ENCODE results near the gene CSK.
"Not testable (repeated sequence)": the region's sequence is repeated elsewhere in the genome, so short reads cannot be mapped to it uniquely, and the experiment has no call there.

Gene CSK

DNA sequence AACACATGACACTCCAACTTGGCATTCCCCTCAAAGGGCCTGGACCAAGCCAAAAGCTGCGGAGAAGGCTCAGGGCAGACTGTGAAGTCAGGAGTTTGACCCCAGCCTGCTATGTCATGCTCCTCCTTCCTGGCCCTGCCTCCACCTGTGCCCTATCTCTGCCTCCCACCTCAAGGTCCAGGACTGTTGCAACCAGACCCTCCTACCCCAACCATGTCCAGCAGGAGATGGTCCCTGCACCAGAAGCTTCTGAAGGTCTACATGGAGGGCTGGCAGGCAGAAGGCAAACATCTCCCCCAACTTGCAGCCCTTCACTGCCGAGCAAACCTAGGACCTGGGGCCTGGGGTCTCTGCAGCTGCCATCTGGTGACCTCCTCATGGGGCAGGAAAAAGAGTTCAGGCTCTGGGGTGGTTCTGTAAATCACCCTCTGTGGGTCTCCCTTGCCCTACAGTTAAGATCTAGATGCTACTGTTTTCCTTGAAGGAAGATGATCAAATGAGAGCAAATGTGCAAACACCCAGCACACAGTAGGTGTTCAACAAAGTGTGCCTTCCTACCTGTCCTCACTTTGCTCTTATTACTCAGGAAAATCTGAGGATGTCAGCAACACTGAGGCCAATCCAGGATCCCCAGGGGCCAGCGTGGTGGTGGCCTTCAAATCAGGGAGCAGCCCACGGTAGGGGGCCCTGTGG, 11.5 kb upstream of the CSK start:
- DNase-seq (ENCODE audit: low read depth): no peak

DNA sequence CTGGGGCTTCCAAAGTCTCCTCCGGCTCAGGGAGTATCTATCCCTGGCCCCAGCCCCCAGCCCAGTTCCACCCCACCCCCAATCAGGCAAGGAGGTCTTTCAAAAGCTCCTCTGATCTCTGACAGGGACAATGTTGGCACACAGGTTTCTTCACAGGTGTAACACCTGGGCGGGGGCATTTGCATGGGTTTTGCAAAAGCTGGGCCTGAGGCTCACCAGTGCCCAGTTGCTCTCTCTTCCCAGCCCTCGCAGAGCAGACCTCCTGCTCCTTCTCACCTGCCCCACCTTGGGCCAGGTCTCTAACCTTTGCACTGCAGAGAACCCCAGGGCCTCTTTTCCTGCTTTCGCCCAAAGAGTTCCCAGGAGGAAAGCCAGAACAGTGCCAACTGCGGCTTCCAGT, 8.6 kb upstream of the CSK start:
- no peak for DNase-seq (ENCODE audit: low read depth)

- no peak for DNase-seq (ENCODE audit: low read depth)
These were observed 8.1 kb upstream of the CSK start for GRCh38 chr15:74773731-74774252.

GRCh38 chr15:74775132-74775562, 6.7 kb upstream of the CSK start:
- no peak for DNase-seq (ENCODE audit: low read depth)

GRCh38 chr15:74775894-74776293, 6.0 kb upstream of the CSK start:
- no peak for DNase-seq (ENCODE audit: low read depth)

GRCh38 chr15:74776821-74777768, 4.8 kb upstream of the CSK start:
- no peak for DNase-seq (ENCODE audit: low read depth)

- no peak for DNase-seq (ENCODE audit: low read depth)
These were observed 3.9 kb upstream of the CSK start for GRCh38 chr15:74777769-74778598.

DNA sequence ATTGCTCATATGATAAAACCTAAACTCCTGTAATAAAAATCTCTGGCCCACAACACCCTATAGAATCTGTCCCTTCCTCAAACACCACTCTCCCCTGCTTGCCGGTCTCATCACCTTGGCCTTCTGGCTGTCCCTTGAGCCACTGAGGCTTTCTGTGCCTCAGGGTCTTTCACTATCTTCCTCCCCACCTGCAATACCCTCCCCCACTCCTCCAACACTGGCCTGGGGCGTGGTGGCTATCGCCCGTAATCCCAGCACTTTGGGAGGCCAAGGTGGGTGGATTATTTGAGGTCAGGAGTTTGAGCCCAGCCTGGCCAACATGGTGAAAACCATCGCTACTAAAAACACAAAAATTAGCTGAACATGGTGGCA, 3.3 kb upstream of the CSK start:
- no peak for DNase-seq (ENCODE audit: low read depth)

DNA sequence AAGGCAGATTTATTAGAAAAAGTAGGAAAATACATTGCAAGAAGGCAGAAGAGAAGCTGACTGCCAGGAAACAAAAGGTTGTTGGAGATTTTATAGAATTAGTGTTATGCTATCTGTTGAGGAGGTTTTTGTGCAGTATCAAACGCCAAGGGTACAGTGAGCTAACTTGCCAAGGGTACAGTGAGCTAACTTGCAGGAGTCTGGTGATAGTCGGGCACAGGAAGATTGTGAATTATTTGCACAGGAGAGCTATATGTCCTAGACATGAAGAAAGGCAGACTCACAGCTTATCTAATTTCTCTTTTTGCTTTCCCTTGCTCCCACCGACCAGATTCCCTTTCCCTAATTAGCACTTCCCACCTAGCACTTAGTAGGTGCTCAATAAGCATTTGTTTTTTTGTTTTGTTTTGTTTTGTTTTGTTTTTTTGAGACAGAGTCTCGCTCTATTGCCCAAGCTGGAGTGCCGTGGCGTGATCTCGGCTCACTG, 2.7 kb upstream of the CSK start:
- no peak for DNase-seq (ENCODE audit: low read depth)

GRCh38 chr15:74780523-74781430, 1.1 kb upstream of the CSK start:
- DNase-seq (ENCODE audit: low read depth): no peak

GRCh38 chr15:74782259-74783071, 585 bp downstream of the CSK start:
- no peak for DNase-seq (ENCODE audit: low read depth)

DNA sequence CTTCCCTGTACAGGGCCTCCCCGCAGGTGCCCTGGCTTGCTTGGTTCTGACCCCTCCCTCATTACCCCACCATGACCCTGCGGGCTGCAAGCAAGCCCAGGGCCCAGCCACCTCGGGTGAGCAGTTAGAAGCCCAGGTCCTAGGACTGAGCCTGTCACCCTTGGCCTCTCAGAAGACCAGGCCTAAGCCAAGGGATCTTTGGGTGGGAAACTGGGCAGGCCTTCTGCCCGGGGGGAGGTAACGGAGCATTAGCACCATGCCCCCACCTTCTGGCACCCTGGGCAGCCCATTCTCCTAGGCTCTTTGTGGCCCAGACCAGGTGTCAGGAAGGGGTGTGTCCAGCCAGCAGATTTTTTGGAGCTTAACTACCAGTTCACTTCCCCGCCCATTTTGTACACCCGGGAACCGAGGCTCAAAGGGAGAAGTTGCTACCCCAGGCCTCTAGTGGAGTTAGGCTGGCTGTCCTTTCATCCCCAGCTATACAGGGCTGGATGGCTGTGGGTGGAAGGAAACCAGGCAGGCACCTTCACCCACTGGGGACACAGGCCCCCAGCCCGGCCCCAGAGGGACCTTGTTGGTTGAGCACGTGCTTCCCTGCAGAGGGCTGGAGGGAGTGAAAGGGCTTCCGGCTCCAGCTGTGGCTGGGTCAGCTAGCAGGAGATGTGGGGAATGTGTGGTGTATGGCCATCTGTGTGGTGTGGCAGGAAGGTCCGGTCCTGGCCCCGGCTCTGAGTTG, 1.4 kb downstream of the CSK start:
- no peak for DNase-seq (ENCODE audit: low read depth)

DNA sequence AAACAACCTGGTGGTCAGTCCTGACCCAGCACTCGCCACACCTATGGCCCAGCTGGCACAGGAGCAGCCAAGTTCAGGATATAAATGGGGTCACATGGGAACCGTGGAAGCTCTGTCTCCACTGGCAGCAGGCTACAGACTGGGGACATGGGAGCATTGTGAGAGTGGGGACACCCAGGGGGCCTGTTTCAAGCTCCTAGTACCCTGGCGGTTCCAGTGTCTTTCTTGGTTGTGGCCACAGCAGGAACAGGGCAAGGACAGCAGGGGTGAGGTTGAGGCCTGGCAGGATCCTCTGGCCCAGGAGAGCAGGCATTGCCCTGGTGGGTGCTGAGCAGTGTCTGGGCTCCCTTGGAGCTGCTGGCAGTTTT, 1.9 kb downstream of the CSK start:
- no peak for DNase-seq (ENCODE audit: low read depth)

GRCh38 chr15:74784426-74785193, 2.7 kb downstream of the CSK start:
- no peak for DNase-seq (ENCODE audit: low read depth)

DNA sequence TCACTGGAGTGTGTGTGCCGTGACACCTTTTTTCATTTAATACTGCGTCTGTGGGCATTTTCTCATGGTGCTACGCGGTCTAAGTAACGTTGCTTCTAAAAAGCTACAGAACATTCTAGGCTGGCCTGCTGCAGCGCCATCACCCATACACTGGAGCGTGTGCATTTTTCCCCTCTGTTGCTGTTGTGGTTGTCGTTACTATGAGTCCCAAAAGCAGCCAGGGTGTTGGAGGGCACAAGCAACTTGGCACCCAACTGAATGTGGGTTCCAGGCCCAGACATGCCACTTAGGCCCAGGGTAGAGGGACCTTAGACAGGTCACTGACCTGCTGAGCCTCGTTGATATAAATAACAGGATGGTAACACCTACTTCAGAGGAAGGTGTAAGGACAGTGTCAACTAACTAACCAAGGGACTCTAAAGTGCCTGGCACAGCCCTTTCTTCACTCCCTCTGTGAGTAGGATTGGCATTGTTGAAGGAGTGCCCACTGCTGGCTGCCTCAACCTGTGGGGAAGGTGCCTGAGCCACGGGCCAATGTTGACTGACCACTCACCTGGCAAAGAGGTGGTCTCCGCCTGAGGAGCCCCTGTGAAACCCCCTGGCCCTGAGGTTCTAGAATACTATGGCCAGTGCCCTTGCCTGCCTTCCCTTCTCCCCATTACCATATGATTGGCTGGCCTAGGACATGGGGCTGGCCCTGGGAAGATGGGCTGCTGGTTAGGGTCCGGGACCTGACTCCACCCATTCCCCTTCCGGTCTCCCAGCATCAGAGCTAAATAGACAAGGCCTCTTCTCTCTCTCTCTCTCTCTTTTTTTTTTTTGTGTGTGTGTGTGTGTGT, 3.5 kb downstream of the CSK start:
- DNase-seq (ENCODE audit: low read depth): no peak

- not testable (repeated sequence) for DNase-seq (ENCODE audit: low read depth)
These were observed 4.2 kb downstream of the CSK start for GRCh38 chr15:74786081-74786480.

GRCh38 chr15:74786551-74787165, 4.8 kb downstream of the CSK start:
- DNase-seq (ENCODE audit: low read depth): no peak

Measured in HS-5 (cell line).